ENCODE data around the gene AP5Z1.
A peak's percentile ranks its signal among the peaks of the same experiment; 100 is the strongest.
"Not testable (repeated sequence)": the region's sequence is repeated elsewhere in the genome, so short reads cannot be mapped to it uniquely, and the experiment has no call there.

Gene AP5Z1

DNA sequence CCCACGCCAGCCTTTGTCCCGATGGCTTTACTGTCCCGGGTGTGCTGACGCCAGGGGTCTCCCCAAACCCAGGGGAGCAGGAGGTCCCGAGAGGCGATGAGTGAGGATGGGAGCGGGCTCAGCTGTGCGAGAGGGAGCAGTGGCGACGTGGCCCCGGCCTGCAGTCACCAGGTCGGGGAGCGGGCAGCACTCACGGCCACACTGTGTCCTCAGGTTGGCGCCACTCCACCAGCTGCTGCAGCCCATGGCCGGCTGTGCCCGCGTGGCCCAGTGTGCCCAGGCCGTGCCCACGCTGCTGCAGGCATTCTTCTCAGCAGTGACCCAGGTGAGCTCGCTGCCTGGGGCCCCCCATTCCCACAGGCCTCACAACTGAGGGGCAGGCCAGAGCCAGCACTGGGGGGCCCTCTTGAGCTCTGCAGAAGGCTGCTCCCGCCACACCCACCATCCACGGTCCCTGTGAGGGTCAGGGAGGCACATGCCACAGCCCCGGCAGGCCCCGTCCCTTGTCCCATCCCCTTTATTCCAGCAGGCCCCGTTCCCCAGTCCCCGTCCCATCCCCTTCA is 13.3 kb downstream of the AP5Z1 start:
- no peak for DNase-seq

DNA sequence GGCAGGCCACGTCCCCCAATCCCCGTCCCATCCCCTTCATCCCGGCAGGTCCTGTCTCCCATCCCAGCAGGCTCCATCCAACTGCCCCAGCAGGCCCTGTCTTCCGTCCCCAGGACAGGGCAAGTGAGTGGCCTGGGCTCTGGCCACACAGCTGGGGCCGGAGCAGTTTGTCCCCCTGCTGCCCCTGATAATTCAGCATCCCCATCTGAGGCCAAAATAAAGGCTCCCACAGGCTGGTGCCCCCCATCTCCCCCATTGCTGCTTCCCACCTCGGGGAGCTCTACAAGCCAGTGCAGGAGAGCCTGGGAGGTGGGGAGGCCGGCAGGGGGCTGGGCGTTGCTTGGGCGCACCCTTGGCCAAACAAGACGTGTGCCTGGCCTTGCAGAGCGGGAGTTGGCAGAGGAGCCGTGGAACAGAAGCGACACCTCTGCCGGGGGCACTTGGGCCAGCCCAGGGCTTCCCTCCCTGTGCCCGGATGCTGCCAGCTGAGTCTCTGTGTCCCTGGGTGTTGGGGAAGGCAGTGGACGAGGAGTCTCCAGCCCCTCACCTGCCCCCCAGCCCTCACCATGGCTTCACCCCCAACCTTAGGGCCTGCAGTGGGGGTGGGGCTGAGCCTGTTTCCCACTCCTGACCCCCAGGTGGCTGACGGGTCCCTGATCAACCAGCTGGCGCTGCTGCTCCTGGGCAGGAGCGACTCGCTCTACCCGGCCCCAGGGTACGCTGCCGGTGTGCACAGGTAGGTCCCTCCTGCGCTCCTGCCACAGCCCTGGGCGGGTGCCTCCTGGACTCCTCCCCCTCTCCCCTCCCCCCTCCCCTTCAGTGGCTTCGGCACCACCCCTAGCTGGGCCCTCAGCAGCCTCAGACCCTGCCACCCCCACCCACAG is 14.0 kb downstream of the AP5Z1 start:
- DNase-seq = no peak

DNA sequence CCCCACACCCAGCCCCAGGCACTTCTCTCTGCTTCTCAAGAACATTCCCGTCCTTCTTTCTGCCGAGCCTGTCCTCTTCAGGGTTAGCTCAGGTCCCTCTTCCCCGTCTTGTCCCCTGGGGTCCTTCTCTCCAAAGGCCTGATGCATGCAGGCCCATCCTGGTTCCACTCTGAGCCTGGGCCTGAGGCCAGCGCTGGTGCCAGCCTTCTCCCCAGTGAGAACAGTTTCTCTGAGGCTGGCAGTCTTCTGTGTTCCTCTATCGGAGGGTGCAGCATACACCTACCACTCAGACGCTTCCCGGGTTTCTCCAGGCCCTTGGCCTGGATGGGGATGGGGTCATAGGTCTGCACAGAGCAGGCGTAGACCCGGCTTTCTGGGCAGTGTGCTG is 14.6 kb downstream of the AP5Z1 start:
- DNase-seq = no peak

DNA sequence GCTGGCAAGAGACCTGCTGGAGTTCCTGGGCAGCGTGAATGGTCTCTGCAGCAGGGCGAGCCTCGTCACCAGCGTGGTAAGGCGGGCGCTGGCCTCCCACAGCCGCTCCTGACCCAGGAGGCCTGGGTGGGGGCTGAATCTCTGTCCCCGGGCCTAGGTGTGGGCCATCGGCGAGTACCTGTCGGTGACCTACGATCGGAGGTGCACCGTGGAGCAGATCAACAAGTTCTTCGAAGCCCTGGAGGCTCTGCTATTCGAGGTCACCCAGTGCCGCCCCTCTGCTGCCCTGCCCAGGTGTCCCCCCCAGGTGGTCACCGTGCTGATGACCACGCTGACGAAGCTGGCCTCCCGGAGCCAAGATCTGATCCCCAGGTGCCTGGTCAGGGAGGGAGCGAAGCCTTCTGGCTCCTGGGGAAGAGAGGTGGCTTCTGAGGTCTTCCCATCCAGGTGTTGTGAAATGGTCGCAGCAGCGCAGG is 15.1 kb downstream of the AP5Z1 start:
- no peak for DNase-seq

DNA sequence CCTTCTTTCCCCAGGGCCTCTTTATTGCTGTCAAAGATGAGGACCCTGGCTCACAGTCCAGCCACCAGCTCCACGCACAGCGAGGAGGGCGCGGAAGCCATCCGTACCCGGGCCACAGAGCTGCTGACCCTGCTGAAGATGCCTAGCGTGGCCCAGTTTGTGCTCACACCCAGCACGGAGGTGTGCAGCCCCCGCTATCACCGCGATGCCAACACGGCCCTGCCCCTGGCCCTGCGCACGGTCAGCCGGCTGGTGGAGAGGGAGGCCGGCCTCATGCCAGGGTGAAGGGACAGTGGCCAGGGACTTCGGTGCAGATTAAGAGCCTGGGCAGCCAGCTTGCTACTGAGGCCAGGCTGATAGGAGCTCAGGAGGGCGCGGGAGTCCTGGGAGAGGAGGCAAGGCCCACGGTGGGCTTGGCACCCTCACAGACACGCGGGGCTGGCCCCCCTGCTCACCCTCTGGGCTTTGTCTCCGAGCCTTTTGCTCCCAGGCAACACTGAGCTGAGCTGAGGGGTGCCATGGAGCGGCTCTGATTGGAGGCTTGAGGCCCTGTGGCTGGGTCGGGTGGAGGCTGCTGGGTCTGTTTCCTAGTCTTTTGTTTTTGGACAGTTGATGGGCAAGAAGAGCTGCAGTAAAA is 15.8 kb downstream of the AP5Z1 start:
- DNase-seq = no peak

DNA sequence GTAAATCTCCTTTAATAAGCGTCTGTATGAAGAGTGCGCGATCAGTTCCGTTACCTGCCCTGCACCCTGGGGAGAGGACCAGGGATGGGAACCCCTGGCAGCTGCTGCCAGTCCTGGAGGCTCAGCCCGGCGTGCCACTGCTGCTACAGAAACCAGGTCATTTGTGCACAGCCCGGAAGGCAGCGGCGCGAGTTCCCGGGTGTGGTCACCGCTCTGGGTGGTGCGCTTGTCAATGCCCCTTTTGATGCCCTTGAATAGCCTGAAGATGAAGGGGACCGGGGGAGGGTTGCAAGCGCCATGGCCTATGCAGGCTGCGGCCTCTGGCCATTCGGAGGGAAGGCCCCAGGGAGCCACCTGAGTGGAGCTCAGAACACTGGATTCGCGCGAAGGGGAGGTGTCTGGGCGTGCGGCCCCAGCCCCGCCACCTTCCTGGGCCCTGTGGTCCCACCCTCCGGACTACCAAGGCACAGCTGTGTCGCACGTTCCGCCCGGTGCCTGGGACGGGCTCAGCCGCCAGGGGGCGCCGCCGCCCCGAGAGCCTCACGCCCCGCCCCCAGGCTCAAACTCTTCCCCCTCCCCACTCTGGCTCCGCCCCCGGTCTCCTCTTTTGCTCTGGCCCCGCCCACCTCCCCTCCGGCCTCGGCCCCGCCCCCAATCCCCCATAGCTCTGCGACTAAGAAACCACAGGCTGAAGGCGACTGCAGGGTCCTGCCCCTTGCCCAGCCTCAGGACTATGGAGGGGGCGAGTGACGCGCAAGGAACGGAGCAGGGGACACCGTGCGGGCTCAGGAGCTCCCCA is 16.5 kb downstream of the AP5Z1 start:
- peak; percentile 75 to 80 for DNase-seq

DNA sequence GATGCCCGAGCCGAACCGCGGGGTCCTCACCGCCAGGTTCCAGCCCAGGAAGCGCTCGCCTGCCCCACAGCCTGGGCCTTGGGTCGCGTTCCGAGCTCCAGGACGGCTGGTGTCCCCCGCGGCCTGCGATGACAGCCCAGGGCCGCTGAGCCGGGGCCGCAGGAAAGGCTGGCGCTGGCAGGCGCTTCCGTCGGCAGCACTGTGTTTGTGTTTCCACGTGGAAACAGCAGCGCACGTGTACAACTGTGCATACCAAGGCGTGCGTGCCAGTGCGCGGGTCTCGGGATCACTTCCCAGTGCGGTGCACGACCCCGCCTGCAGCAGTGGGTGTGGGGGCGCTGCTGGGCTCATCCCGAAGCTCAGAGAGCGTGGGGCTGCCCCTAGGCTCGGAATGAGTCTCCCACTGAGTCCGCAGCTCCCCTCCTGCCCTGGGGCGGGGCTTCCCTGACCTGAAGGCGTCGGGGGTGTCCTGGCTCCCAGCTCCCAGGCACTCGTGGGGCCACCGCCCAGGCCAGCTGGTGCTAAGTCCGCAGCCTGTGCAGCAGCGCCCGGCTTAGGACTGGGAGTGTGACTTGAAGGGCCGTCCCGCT is 17.2 kb downstream of the AP5Z1 start:
- peak in 1 of 2 experiments; percentile 19 for DNase-seq

DNA sequence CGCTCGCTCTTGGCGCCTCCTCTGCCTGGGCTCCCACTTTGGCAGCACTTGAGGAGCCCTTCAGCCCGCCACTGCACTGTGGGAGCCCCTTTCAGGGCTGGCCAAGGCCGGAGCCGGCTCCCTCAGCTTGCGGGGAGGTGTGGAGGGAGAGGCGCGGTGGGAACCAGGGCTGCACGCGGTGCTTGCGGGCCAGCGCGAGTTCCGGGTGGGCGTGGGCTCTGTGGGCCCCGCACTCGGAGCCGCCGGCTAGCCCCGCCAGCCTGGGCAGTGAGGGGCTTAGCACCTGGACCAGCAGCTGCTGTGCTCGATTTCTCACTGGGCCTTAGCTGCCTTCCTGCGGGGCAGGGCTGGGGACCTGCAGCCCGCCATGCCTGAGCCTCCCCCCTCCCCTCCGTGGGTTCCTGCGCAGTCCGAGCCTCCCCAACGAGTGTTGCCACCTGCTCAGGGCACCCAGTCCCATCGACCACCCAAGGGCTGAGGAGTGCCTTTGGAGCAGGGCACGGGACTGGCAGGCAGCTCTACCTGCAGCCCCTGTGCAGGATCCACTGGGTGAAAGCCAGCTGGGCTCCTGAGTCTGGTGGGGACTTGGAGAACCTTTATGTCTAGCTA is 18.1 kb downstream of the AP5Z1 start:
- DNase-seq = not testable (repeated sequence)

DNA sequence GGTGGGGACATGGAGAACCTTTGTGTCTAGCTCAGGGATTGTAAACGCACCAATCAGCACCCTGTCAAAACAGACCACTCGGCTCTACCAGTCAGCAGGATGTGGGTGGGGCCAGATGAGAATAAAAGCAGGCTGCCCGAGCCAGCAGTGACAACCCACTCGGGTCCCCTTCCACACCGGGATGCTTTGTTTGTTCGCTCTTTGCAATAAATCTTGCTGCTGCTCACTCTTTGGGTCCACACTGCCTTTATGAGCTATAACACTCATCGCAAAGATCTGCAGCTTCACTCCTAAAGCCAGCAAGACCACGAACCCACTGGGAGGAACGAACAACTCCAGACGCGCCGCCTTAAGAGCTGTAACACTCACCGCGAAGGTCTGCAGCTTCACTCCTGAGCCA is 18.7 kb downstream of the AP5Z1 start:
- not testable (repeated sequence) for DNase-seq

DNA sequence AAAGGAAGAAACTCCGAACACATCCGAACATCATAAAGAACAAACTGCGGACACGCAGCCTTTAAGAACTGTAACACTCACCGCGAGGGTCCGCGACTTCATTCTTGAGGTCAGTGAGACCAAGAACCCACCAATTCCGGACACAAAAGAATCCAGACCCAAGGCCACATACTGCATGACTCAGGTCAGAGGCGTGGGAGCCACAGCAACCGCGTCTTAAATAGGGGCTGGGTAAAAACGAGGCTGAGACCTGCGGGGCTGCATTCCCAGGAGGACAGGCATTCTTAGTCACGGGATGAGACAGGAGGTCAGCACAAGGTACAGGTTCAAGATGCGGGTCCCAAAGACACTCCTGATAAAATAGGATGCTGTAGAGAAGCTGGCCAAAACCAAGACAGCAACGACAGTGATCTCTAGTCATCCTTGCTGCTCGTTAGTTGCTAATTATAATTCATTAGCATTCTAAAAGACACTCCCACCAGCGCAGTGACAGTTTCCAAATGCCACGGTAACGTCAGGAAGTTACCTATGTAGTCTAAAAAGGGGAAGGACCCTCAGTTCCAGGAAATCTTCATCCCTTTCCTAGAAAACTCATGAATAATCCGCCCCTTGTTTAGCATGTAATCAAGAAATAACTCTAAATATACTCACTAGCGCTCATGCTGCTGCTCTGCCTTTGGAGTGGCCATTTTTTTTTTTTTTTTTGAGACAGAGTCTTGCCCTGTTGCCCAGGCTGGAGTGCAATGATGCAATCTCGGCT is 19.3 kb downstream of the AP5Z1 start:
- no peak for DNase-seq

DNA sequence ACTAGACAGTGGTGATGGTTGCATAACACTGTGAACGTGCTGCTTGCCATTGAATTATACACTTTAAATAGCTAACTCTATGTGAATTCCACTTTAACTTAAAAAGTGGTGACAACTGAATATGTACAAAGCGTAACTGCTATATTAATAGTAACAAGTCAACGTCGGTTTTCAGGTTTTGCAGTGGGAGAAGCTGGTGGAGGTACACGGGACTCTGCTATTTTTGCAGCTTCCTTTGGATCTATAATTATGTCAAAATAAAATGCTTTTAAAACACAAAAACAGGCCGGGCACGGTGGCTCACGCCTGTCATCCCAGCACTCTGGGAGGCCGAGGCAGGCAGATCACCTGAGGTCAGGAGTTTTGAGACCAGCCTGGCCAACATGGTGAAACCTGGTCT is 21.0 kb downstream of the AP5Z1 start:
- DNase-seq = no peak

DNA sequence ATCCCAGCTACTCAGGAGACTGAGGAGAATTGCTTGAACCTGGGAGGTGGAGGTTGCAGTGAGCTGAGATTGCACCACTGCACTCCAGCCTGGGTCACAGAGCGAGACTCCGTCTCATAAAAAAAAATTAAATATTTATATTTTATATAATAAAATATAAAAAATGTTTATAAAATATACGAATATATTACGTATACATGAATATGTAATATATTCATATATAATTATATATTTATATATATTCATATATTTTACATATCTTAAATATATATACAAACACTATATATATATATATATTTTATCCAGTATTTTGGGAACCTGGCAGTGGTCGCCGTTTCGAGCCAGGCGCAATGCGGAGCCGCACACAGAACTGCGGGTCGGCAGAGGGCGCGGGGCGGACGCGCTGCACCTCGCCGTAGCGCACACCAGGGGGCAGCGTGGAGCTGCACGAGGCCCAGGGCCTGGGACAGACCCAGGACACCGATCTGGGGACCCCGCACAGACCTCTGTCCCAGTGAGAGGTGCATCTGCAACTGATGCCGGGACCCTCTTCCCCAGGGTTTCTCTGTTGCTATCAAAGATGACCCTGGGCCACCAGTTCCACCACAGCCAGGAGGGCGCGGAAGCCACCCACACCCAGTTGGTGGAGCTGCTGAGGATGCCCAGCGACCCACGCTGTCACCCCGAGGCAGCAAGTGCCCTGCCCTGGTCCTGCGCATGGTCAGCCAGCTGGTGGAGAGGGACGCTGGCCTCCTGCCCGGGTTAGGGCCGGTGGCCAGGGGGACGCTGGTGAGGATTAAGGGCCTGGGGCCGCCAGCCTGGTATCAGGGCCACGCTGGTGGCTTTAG is 22.7 kb downstream of the AP5Z1 start:
- peak; percentile 41 to 68 for DNase-seq

DNA sequence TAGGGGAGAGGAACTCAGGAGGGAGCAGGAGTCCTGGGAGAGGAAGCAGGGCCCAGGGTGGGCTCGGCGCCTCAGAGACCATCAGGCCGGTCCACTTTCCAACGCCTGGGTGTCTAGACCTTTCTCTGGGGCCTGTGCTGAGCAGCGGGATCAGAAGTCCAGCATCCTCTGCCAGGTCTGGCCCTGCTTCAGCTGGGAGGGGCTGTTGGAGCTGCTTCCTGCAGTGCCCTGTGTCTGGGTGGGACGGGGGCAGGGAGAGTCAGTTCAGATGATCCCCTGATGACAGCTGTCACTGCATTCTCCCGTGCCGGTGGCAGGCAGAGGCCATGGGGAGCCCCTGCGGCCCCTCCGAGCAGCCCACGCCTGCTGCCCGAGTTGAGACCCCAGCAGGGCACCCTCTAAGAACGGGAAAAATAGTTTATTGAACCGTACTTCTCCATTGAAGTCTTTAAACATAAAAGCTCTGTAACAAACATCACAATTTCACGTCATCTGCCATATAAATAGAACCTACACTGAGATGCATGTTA is 23.3 kb downstream of the AP5Z1 start:
- DNase-seq = no peak

DNA sequence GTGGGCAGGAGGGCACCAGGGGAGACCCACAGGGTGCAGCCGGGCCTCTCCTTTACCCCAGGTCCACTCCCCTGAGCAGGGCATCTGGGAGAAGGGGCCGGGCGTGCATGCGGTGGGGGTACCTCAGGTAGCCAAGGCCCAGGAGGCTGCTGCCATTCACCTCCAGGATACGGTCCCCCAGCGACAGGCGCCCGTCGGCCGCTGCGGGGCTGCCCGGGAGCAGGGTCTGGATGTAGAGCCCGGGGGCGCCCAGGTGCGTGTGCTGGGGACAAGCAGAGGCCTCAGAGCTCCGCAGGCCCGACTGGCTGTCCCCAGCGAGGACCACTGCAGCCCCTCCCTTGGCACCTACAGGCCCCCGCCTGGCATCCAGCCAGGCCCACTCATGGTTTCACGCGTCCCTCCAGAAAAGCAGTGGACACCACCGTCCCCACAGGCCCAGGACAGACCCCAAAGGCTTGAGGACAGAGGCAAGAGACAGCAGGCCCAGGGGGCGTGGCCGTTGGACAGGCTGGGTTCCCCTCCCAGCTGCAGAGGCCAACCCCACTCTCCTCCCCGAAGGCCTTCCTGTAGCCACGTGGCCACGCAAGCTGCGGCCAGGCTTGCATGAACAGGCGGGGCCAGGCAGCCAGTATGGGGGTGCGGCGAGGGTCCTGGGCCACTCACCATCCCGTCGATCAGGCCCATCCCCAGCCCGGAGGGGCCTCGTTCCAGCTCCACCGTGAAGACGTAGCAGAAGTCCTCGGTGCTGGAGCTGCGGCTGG is 24.3 kb downstream of the AP5Z1 start:
- DNase-seq = no peak

DNA sequence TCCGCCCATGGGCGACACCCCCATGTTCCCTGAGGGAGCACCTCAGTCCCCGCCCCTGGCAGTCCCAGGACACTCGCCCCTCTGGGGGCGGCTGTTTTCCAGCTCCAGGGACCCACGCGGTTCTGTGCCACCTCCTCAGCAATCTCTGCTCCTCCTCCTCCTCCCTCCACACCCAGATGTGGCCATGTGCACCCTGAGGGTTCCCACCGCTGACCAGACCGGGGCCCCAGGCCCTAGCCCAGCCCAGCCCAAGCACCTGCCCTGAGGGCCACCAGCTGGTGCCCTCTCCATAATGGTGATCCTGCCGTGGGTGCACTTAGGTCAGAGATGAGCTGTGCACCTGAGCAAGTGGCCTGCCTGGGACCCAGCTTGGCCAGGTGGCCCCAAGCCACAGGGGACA is 25.1 kb downstream of the AP5Z1 start:
- no peak for DNase-seq

DNA sequence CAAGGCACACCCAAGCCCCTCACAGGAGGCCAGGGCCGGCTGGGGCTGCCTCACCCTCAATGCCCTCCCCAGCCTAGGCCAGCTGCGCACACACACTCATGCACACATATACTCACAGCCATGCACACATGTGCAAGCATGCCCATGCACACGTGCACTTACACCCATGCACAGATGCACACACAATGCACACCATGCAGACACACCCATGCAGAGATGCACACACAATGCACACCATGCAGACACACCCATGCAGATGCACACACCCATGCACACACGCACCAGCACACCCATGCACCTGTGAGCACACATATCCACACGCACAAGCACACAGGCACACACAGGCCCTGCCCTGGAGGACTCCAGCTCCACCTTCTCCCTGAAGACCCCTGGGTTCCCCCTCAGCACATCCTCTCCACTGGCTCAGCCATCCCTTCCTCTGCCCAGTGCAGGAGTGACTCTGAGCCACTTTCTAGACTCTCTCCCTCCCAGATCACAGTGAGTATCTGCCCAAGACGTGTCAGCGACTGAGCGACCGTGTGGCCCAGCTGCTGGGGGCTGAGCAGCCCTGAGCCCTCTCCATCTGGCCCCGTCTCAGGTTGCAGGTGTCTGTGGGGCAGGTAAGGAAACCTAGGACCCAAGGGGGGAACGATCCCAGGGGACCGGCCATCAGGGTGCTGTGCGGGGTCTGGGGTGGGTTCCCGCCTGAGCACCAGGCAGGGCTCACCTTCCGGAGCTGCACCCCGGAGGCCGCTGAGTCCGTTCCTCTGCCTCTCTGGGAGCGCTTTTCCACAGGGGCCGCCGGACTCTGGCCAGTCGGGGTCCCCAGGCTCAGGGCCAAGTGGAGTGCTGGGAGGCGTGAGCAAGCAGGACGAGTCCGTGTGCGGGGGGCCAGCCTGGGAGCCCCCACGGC is 25.8 kb downstream of the AP5Z1 start:
- no peak for DNase-seq

DNA sequence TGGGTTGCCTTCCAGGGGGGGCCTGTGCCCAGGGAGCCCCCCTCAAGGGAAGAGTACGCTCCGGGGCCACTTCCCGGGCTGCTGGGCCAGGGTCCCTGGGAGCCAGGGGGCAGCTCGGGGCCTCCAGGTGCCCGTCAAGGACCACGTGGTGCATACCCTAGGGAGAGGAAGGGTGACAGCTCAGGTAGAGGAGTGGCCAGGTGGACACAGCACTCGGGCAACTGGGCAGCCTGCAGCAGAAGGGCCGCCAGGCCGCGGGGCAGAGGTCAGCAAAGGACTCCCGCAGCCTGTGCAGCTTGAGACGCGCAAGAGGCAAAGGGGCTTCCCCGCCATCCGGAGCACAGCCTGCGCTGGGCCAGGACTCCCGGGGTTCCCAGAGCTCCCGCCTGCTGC is 26.4 kb downstream of the AP5Z1 start:
- DNase-seq = no peak

DNA sequence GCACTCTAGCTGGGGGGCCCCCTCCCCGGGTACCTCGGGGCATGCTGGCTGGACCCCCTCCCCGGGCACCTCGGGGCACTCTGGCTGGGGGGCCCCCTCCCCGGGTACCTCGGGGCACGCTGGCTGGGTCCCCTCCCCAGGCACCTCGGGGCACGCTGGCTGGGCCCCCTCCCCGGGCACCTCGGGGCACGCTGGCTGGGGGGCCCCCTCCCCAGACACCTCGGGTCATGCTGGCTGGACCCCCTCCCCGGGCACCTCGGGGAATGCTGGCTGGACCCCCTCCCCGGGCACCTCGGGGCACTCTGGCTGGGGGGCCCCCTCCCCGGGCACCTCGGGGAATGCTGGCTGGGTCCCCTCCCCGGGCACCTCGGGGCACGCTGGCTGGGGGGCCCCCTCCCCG is 27.2 kb downstream of the AP5Z1 start:
- DNase-seq = not testable (repeated sequence)

All from stimulated activated CD4-positive, alpha-beta T cell treated with anti-CD3 and anti-CD28 coated beads, Interleukin-4, amount 100 ng/mL, for 4 hours (primary cell).